SK-N-SH (cell line): ENCODE data around the gene FAM120B. TPM values are rescaled to one million over a fixed set of nuclear protein-coding genes. Genes with fewer than 3 reads are reported as not detected.

Experiments used
- CTCF ChIA-PET: fragments of 300-600, 350-600 bp; formaldehyde crosslinking; extraction: SDS; loops from one replicate; lab custom pipeline; 2021; lab: Yijun Ruan, JAX
- POLR2A ChIA-PET: fragments of 350-600 bp; sonication (Branson Sonifier 250); formaldehyde crosslinking; extraction: SDS; loops from one replicate; lab custom pipeline; 2020; ENCODE audit warnings: antibody characterized with exemption, inconsistent platforms; lab: Yijun Ruan, JAX
- DNase-seq: peaks from one replicate; pipeline ENCODE4 v3.0.0; 2012
- H2AFZ ChIP-seq: fragments of 200-600 bp; sonication (generic); 2 replicates; pipeline ENCODE4 v1.8.1; 2016; ENCODE audit warnings: antibody characterized with exemption, mild to moderate bottlenecking, low read depth
- H3F3A ChIP-seq: fragments of 200-600 bp; sonication (generic); replicated peaks from 2 replicates; pipeline ENCODE3; 2016; ENCODE audit warnings: antibody characterized with exemption, mild to moderate bottlenecking; ENCODE audit not compliant: insufficient read depth
- H3K27ac ChIP-seq, 2 experiments: fragments of 200-500 bp in 1 of 2; fragments of 200-600 bp in 1 of 2; sonication (Bioruptor generic) in 1 of 2; sonication (generic), shearing (Covaris generic) in 1 of 2; 2 replicates each; pipeline versions ENCODE4 v1.5.1 to v1.6.1; 2014 to 2016; ENCODE audit warnings: low read depth in 2 of 2, inconsistent platforms in 1 of 2, low read length in 1 of 2, mild to moderate bottlenecking in 1 of 2, mixed read lengths in 1 of 2
- H3K27me3 ChIP-seq: fragments of 200-600 bp; sonication (generic), shearing (Covaris generic); 2 replicates; pipeline ENCODE4 v1.6.1; 2016; ENCODE audit warnings: mixed run types; ENCODE audit not compliant: insufficient read depth
- H3K36me3 ChIP-seq, 2 experiments: fragments of 200-500 bp in 1 of 2; fragments of 200-600 bp in 1 of 2; sonication (Bioruptor generic) in 1 of 2; sonication (generic) in 1 of 2; replicated peaks in 1 of 2; 2 replicates each; pipeline versions ENCODE3 to v1.5.1; 2014 to 2016; ENCODE audit warnings: low read length in 1 of 2, mild to moderate bottlenecking in 1 of 2; ENCODE audit not compliant: insufficient read depth in 2 of 2, control insufficient read depth in 1 of 2
- H3K4me1 ChIP-seq, 2 experiments: fragments of 200-500 bp in 1 of 2; fragments of 200-600 bp in 1 of 2; sonication (Bioruptor generic) in 1 of 2; sonication (generic), shearing (Covaris generic) in 1 of 2; 2 replicates each; pipeline versions ENCODE4 v1.5.1 to v1.6.1; 2014 to 2016; ENCODE audit warnings: low read depth in 1 of 2, low read length in 1 of 2, mixed run types in 1 of 2; ENCODE audit not compliant: insufficient read depth in 2 of 2, control insufficient read depth in 1 of 2
- H3K4me2 ChIP-seq: fragments of 200-600 bp; sonication (generic), shearing (Covaris generic); 2 replicates; pipeline ENCODE4 v1.6.1; 2017; ENCODE audit warnings: mixed run types
- H3K4me3 ChIP-seq, 2 experiments: fragments of 200-500 bp in 1 of 2; fragments of 200-600 bp in 1 of 2; sonication (Bioruptor generic) in 1 of 2; sonication (generic), shearing (Covaris generic) in 1 of 2; 2 replicates each; pipeline versions ENCODE4 v1.5.1 to v1.8.1; 2014 to 2016; ENCODE audit warnings: low read depth in 2 of 2, inconsistent platforms in 1 of 2, low read length in 1 of 2, mild to moderate bottlenecking in 1 of 2, mixed read lengths in 1 of 2, moderate library complexity in 1 of 2
- H3K79me2 ChIP-seq: fragments of 200-600 bp; sonication (generic); 2 replicates; pipeline ENCODE4 v1.8.1; 2017; ENCODE audit warnings: mild to moderate bottlenecking; ENCODE audit not compliant: insufficient read depth
- H3K9ac ChIP-seq: fragments of 200-600 bp; sonication (generic); 2 replicates; pipeline ENCODE4 v1.6.1; 2017; ENCODE audit warnings: mixed run types
- H3K9me2 ChIP-seq: fragments of 200-600 bp; sonication (generic); 2 replicates; pipeline ENCODE4 v1.6.1; 2017; ENCODE audit warnings: mixed run types
- H3K9me3 ChIP-seq: fragments of 200-600 bp; sonication (generic); 2 replicates; pipeline ENCODE4 v1.6.1; 2017; ENCODE audit warnings: mixed run types, mild to moderate bottlenecking, moderate library complexity
- H4K20me1 ChIP-seq: fragments of 200-600 bp; sonication (generic); 2 replicates; pipeline ENCODE4 v1.6.1; 2017; ENCODE audit warnings: mild to moderate bottlenecking, mixed run types; ENCODE audit not compliant: insufficient read depth
- CHD2 ChIP-seq: fragments of 150-350 bp; IDR thresholded peaks from 2 replicates; pipeline ENCODE4 v1.6.1; 2018; ENCODE audit warnings: low read length; ENCODE audit not compliant: partially characterized antibody
- ELF1 ChIP-seq: IDR thresholded peaks from 2 replicates; pipeline ENCODE4 v1.4.0; 2012
- EP300 ChIP-seq, 2 experiments: IDR thresholded peaks; 2 replicates each; pipeline versions ENCODE4 v1.4.0 to v1.6.1; 2012; ENCODE audit warnings: borderline replicate concordance in 1 of 2, low read depth in 1 of 2, low read length in 1 of 2
- GABPA ChIP-seq: IDR thresholded peaks from 2 replicates; pipeline ENCODE4 v1.4.0; 2012; ENCODE audit warnings: low read depth, mild to moderate bottlenecking
- GATA2 ChIP-seq: sonication (generic); formaldehyde crosslinking; IDR thresholded peaks from 2 replicates; pipeline ENCODE4 v1.5.0; 2020; ENCODE audit warnings: mild to moderate bottlenecking, missing genetic modification reagents
- JUND ChIP-seq: IDR thresholded peaks from 2 replicates; pipeline ENCODE4 v1.4.0; 2012
- MEF2A ChIP-seq: IDR thresholded peaks from 2 replicates; pipeline ENCODE4 v1.4.0; 2012; ENCODE audit warnings: low read depth, borderline replicate concordance
- NFIC ChIP-seq: IDR thresholded peaks from 2 replicates; pipeline ENCODE4 v1.4.0; 2012; ENCODE audit warnings: borderline replicate concordance
- NRF1 ChIP-seq: IDR thresholded peaks from 2 replicates; pipeline ENCODE4 v1.6.1; 2012; ENCODE audit warnings: low read depth, mild to moderate bottlenecking, low read length
- RCOR1 ChIP-seq: fragments of 150-350 bp; IDR thresholded peaks from 2 replicates; pipeline ENCODE4 v1.6.1; 2017; ENCODE audit warnings: antibody characterized with exemption, low read length
- TAF1 ChIP-seq: IDR thresholded peaks from 2 replicates; pipeline ENCODE4 v1.6.1; 2012; ENCODE audit warnings: low read depth, mild to moderate bottlenecking, low read length, moderate library complexity, borderline replicate concordance
- YY1 ChIP-seq: IDR thresholded peaks from 2 replicates; pipeline ENCODE4 v1.4.0; 2012; ENCODE audit warnings: low read depth, mild to moderate bottlenecking
- WGBS: methylation state at CpG from one replicate; pipeline ENCODE4 v1.1.6; 2017; ENCODE audit warnings: low lambda C conversion rate; 5-methylcytosine and 5-hydroxymethylcytosine counted together
- polyA plus RNA-seq, 3 experiments: library from polyadenylated mRNA; depleted of rRNA; stranded (reverse); fragments of >200 nt; gene quantifications; 2 replicates each; pipeline ENCODE4 v1.2.3, GENCODE V29; 2012
- TF ChIP-seq, protein P1 (sequence below): IDR thresholded peaks from 2 replicates; pipeline ENCODE4 v1.4.0; 2012; ENCODE audit warnings: low read depth, borderline replicate concordance
- TF ChIP-seq, protein P2 (sequence below): fragments of 200-600 bp; sonication (generic); IDR thresholded peaks from 2 replicates; pipeline ENCODE4 v1.6.1; 2017; ENCODE audit warnings: antibody characterized with exemption, mild to moderate bottlenecking, moderate library complexity

FAM120B gene
- polyA plus RNA-seq, 1 of the 3 experiments (the other 2 are of a cell fraction): 7.7 TPM

DNA sequence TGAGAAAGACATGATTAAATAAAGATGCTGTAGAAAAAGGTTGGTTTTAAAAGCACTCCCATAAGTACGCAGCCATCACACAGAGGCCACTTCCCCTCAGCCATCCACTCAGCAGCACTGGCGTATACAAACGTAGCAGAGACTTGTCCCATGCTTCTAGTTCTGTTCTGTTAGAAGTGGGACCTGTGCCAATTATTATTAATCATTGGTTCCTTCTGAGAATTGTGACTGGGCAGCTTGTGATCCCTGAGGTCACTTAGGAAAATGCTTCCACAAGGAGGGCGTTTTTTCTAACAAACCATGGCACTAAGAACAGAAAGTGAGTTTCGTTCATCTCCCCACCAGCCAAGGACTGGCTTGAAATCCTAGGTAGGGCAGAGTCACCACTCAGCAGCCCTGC is 53.9 kb downstream of the FAM120B start (continued):
- TF ChIP-seq, protein P1, sequence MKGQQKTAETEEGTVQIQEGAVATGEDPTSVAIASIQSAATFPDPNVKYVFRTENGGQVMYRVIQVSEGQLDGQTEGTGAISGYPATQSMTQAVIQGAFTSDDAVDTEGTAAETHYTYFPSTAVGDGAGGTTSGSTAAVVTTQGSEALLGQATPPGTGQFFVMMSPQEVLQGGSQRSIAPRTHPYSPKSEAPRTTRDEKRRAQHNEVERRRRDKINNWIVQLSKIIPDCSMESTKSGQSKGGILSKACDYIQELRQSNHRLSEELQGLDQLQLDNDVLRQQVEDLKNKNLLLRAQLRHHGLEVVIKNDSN: no peak
- no peak for TF ChIP-seq ELF1
- no peak for TF ChIP-seq TAF1
- TF ChIP-seq RCOR1: no peak
- TF ChIP-seq, protein P2, sequence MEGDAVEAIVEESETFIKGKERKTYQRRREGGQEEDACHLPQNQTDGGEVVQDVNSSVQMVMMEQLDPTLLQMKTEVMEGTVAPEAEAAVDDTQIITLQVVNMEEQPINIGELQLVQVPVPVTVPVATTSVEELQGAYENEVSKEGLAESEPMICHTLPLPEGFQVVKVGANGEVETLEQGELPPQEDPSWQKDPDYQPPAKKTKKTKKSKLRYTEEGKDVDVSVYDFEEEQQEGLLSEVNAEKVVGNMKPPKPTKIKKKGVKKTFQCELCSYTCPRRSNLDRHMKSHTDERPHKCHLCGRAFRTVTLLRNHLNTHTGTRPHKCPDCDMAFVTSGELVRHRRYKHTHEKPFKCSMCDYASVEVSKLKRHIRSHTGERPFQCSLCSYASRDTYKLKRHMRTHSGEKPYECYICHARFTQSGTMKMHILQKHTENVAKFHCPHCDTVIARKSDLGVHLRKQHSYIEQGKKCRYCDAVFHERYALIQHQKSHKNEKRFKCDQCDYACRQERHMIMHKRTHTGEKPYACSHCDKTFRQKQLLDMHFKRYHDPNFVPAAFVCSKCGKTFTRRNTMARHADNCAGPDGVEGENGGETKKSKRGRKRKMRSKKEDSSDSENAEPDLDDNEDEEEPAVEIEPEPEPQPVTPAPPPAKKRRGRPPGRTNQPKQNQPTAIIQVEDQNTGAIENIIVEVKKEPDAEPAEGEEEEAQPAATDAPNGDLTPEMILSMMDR: no peak
- no peak for TF ChIP-seq CHD2
- TF ChIP-seq JUND: no peak
- no peak for TF ChIP-seq MEF2A
- no peak for TF ChIP-seq NFIC

DNA sequence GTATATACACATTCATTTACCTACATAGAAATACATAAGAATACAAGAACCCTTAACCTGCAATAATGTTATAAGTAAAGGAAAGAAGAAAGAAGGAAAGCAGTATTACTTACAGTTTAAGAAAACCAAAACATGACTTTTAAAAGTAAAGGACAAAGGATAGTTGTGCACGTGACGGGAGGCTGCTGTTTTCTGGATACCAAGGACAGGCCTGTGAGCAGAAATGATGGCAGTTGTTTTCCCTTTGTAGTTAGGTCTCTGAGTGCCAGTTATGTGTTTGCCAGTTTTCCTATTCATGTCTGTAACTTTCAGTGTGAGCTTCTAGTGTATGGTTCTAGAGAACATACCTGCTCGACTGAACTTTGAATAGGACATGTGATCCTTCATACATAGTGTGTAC is 54.8 kb downstream of the FAM120B start:
- CTCF ChIA-PET: no interaction called here

More for the DNA sequence above, 54.8 kb downstream of the FAM120B start:
- H3K27me3 ChIP-seq: no peaks in the 10 kb centered on the region
- H3F3A ChIP-seq: no peaks in the 10 kb centered on the region
- no peak overlapping the region for H3K27ac ChIP-seq
- DNase-seq: no peak
- H2AFZ ChIP-seq: no peak overlapping the region
- no peak overlapping the region for H3K9ac ChIP-seq
- POLR2A ChIA-PET: interaction anchor here (0.6 kb wide), 1 partner anchor 1148 kb away, joined by 3 read pairs; no protein-coding TSS in a partner anchor
- peaks cover 29 to 55% of the 10 kb centered on the region in 2 experiments for H3K36me3 ChIP-seq
- peaks cover 0 to 9% of the 10 kb centered on the region in 2 experiments; a peak in 1 of 4 replicates for H3K4me1 ChIP-seq
- no peak for TF ChIP-seq MEF2A
- TF ChIP-seq EP300 (IDR thresholded peaks at IDR 0.05; ENCODE audit: borderline replicate concordance in 1 of 2, low read depth in 1 of 2, low read length in 1 of 2): no peak
- TF ChIP-seq, protein P2: no peak
- no peak for TF ChIP-seq GATA2 (CRISPR knock-in tag)
- no peak for TF ChIP-seq YY1
- no peak for TF ChIP-seq NRF1
- TF ChIP-seq GABPA: no peak
- no peak for TF ChIP-seq RCOR1
- no peaks in the 10 kb centered on the region for H3K79me2 ChIP-seq
- no peak overlapping the region for H3K4me2 ChIP-seq
- H3K4me3 ChIP-seq: no peak overlapping the region
- no peaks in the 10 kb centered on the region for H3K9me2 ChIP-seq
- H4K20me1 ChIP-seq: no peaks in the 10 kb centered on the region
- 97% methylated on average over 2 of the region's 3 CpGs for WGBS
- H3K9me3 ChIP-seq: no peaks in the 10 kb centered on the region
